Esophagus muscularis mucosa (tissue), 4 donors: ENCODE measurements around the gene DHRS9. TPM values are rescaled to one million over a fixed set of nuclear protein-coding genes. Genes with fewer than 3 reads are reported as not detected.
A peak's percentile ranks its signal among the peaks of the same experiment; 100 is the strongest.
"Not testable (repeated sequence)": the region's sequence is repeated elsewhere in the genome, so short reads cannot be mapped to it uniquely, and the experiment has no call there.

ENCODE experiments used
- DNase-seq: peaks from one replicate; pipeline ENCODE4 v3.0.0-alpha.2; 2017; ENCODE audit errors: extremely low spot score
- H3K27ac ChIP-seq, 4 donors: fragments of 200-600 bp; sonication (generic); replicated peaks in 1 of 4; 1 replicate in 3 of 4; 2 replicates in 1 of 4; pipeline ENCODE4 v1.5.1; 2016 to 2019; ENCODE audit warnings: mild to moderate bottlenecking in 1 of 4
- H3K27me3 ChIP-seq, 4 donors: fragments of 200-600 bp; sonication (generic); one replicate each; pipeline versions ENCODE4 v1.5.1 to v1.6.0; 2016 to 2019
- H3K36me3 ChIP-seq, 4 donors: fragments of 200-600 bp; sonication (generic); one replicate each; pipeline ENCODE4 v1.5.1; 2016 to 2019
- H3K4me1 ChIP-seq, 4 donors: fragments of 200-600 bp; sonication (generic); one replicate each; pipeline ENCODE4 v1.5.1; 2016 to 2019
- H3K4me3 ChIP-seq, 4 donors: fragments of 200-600 bp; sonication (generic); 1 replicate in 2 of 4; 2 replicates in 2 of 4; pipeline ENCODE4 v1.5.1; 2016 to 2019; ENCODE audit warnings: mild to moderate bottlenecking in 4 of 4, moderate library complexity in 1 of 4
- H3K9me3 ChIP-seq, 4 donors: fragments of 200-600 bp; sonication (generic); 1 replicate in 3 of 4; 2 replicates in 1 of 4; pipeline ENCODE4 v1.5.1; 2016 to 2019
- CTCF ChIP-seq, 3 experiments: fragments of 200-600 bp in 2 of 3; fragments of 450-650 bp in 1 of 3; sonication (generic) in 2 of 3; IDR thresholded peaks; one replicate each; pipeline ENCODE4 v1.5.1; 2017 to 2019; ENCODE audit warnings: antibody characterized with exemption in 3 of 3, mild to moderate bottlenecking in 2 of 3, moderate library complexity in 1 of 3
- EP300 ChIP-seq: sonication (generic); formaldehyde crosslinking; IDR thresholded peaks from one replicate; pipeline ENCODE4 v1.6.1; 2017; ENCODE audit warnings: antibody characterized with exemption
- POLR2A ChIP-seq: fragments of 450-650 bp; IDR thresholded peaks from one replicate; pipeline ENCODE4 v1.6.1; 2017; ENCODE audit warnings: antibody characterized with exemption, moderate library complexity, mild to moderate bottlenecking, low read depth
- POLR2AphosphoS5 ChIP-seq, 2 donors: sonication (generic); formaldehyde crosslinking; IDR thresholded peaks; one replicate each; pipeline ENCODE4 v1.6.1; 2017; ENCODE audit warnings: antibody characterized with exemption in 2 of 2
- WGBS: methylation state at CpG from one replicate; pipeline ENCODE4 v1.1.5; 2018; 5-methylcytosine and 5-hydroxymethylcytosine counted together
- intact Hi-C: fragments of 100-400 bp; cut with DNase I; formaldehyde crosslinking; loops from one replicate; pipeline ENCODE4 v1.15.1; 2023
- total RNA-seq, 4 donors: library from RNA; depleted of rRNA; stranded (reverse); fragments of >200 nt; gene quantifications; one replicate each; pipeline versions ENCODE4 v1.1.0 to v1.2.1, GENCODE V29; 2016

The DHRS9 gene
- total RNA-seq, 4 donors from 2014 or later: 0.75 to 0.99 (median 0.83) TPM; not detected in 1

- Histone ChIP-seq H3K9me3 (no peaks in the 10 kb centered on the region), H3K4me3 (no peak overlapping the region), H3K27me3 (no peaks in the 10 kb centered on the region), H3K4me1 (no peaks in the 10 kb centered on the region), H3K27ac (no peak overlapping the region), H3K36me3 (no peaks in the 10 kb centered on the region)
- WGBS: 33% methylated on average over 9 of the region's 9 CpGs
- TF ChIP-seq POLR2A (no peak), CTCF (IDR thresholded peaks at IDR 0.05) (peak; percentile 62 to 90 (median 77)), EP300 (no peak), POLR2AphosphoS5 (IDR thresholded peaks at IDR 0.05) (no peak)
- intact Hi-C loops: loop anchor here (2.0 kb wide), 1 partner anchor 171 kb away; no protein-coding TSS in a partner anchor
- DNase-seq: no peak
These were observed 62.5 kb downstream of the DHRS9 start for GRCh38 chr2:169131587-169132512.

- 85% methylated on average over 6 of the region's 6 CpGs for WGBS
- H3K9me3 ChIP-seq, H3K27me3 ChIP-seq, DNase-seq, intact Hi-C loops, H3K36me3 ChIP-seq, H3K27ac ChIP-seq, H3K4me1 ChIP-seq, H3K4me3 ChIP-seq: not testable (repeated sequence)
These were observed 64.9 kb downstream of the DHRS9 start for GRCh38 chr2:169134272-169134671.

- H3K4me1 ChIP-seq, DNase-seq, H3K27me3 ChIP-seq, H3K27ac ChIP-seq, H3K36me3 ChIP-seq, intact Hi-C loops, H3K9me3 ChIP-seq, H3K4me3 ChIP-seq: not testable (repeated sequence)
- WGBS: 83% methylated on average over 5 of the region's 5 CpGs
These were observed 67.1 kb downstream of the DHRS9 start for GRCh38 chr2:169136428-169136827.

- 71% methylated on average over 3 of the region's 3 CpGs for WGBS
- TF ChIP-seq POLR2AphosphoS5 (IDR thresholded peaks at IDR 0.05): no peak
- no peak for TF ChIP-seq EP300
- no peak for TF ChIP-seq CTCF (IDR thresholded peaks at IDR 0.05)
- no peak for TF ChIP-seq POLR2A
- H3K27ac ChIP-seq: no peak overlapping the region
- no peaks in the 10 kb centered on the region for H3K27me3 ChIP-seq
- no peaks in the 10 kb centered on the region for H3K4me1 ChIP-seq
- no peak overlapping the region for H3K4me3 ChIP-seq
- H3K9me3 ChIP-seq: no peaks in the 10 kb centered on the region
- intact Hi-C loops: no loop called here
- H3K36me3 ChIP-seq: no peaks in the 10 kb centered on the region
- DNase-seq: peak; percentile 57
These were observed 67.6 kb downstream of the DHRS9 start for GRCh38 chr2:169136885-169137534.

GRCh38 chr2:169137924-169138323, 68.6 kb downstream of the DHRS9 start:
- Histone ChIP-seq H3K27ac (no peak overlapping the region), H3K4me1 (no peaks in the 10 kb centered on the region), H3K27me3 (no peaks in the 10 kb centered on the region), H3K36me3 (no peaks in the 10 kb centered on the region), H3K4me3 (no peak overlapping the region), H3K9me3 (no peaks in the 10 kb centered on the region)
- intact Hi-C loops: no loop called here
- DNase-seq: no peak
- 38% methylated on average over 2 of the region's 2 CpGs for WGBS
- TF ChIP-seq POLR2AphosphoS5 (IDR thresholded peaks at IDR 0.05) (no peak), POLR2A (no peak)

- H3K27ac ChIP-seq: no peak overlapping the region
- no peak overlapping the region for H3K4me3 ChIP-seq
- H3K4me1 ChIP-seq: no peaks in the 10 kb centered on the region
- no peaks in the 10 kb centered on the region for H3K9me3 ChIP-seq
- TF ChIP-seq POLR2AphosphoS5 (IDR thresholded peaks at IDR 0.05): no peak
- TF ChIP-seq POLR2A: no peak
- TF ChIP-seq CTCF (IDR thresholded peaks at IDR 0.05): no peak
- TF ChIP-seq EP300: no peak
- peak; percentile 29 for DNase-seq
- no peaks in the 10 kb centered on the region for H3K36me3 ChIP-seq
- intact Hi-C loops: no loop called here
- H3K27me3 ChIP-seq: no peaks in the 10 kb centered on the region
- 89% methylated on average over 7 of the region's 7 CpGs for WGBS
These were observed 69.8 kb downstream of the DHRS9 start for GRCh38 chr2:169139145-169139544.
